B cell (primary cell): Measurements from ENCODE around the gene ANKS1A.

Source experiments
- CTCF ChIP-seq: fragments of 200-600 bp; IDR thresholded peaks from one replicate; pipeline ENCODE4 v1.8.0; 2022; ENCODE audit warnings: antibody characterized with exemption, mild to moderate bottlenecking
- EZH2 ChIP-seq: IDR thresholded peaks from 2 replicates; pipeline ENCODE4 v1.6.1; 2012; ENCODE audit warnings: borderline replicate concordance, low read depth, mild to moderate bottlenecking, moderate library complexity, low read length; ENCODE audit not compliant: insufficient read depth, poor library complexity, severe bottlenecking

GRCh38 chr6:34953061-34954025 is 64.3 kb downstream of the ANKS1A start:
- TF ChIP-seq CTCF (no peak), EZH2 (no peak)
